DMS114 treated with DMSO at 0.1 percent for 48 hours (cell line): ENCODE results near the gene OR52R1.
"Not testable (repeated sequence)": the region's sequence is repeated elsewhere in the genome, so short reads cannot be mapped to it uniquely, and the experiment has no call there.

ENCODE experiments used
- DNase-seq: peaks from one replicate; lab custom pipeline; 2025; ENCODE audit not compliant: unreplicated experiment; lab: John Stamatoyannopoulos, UW

OR52R1 gene

DNA sequence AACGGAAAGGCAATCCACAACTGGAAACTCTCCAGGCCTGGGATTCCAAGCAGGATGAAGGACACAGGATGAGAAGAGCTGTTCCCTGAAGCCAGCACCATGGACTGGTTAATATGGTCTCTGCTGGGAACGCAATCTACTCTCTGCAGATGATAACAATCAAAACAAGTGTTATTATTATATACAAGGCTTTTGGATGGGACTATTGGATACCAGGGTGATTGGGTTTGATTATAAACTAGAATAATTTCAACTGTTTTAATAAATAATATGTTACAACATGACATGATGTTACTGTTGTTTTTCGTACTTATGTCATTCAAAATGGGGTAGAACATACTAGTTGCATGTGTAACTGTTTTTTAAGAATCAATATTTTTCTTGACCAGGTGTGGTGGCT, at the start of gene OR52R1:
Gene OR52R1, minus strand, starts transcription at position 101 of the 400 bp plus-strand sequence. Its CDS starts 0 bp downstream, at position 101.
- DNase-seq: no peak

GRCh38 chr11:4851033-4851432, 46.9 kb upstream of the OR52R1 start:
- DNase-seq: no peak

- DNase-seq: no peak
These were observed 44.8 kb upstream of the OR52R1 start, which contains the start of gene OR51S1 for GRCh38 chr11:4848908-4849532. Gene OR51S1, minus strand, starts transcription at chr11:4849208. Its CDS starts 0 bp downstream, at chr11:4849208.

DNA sequence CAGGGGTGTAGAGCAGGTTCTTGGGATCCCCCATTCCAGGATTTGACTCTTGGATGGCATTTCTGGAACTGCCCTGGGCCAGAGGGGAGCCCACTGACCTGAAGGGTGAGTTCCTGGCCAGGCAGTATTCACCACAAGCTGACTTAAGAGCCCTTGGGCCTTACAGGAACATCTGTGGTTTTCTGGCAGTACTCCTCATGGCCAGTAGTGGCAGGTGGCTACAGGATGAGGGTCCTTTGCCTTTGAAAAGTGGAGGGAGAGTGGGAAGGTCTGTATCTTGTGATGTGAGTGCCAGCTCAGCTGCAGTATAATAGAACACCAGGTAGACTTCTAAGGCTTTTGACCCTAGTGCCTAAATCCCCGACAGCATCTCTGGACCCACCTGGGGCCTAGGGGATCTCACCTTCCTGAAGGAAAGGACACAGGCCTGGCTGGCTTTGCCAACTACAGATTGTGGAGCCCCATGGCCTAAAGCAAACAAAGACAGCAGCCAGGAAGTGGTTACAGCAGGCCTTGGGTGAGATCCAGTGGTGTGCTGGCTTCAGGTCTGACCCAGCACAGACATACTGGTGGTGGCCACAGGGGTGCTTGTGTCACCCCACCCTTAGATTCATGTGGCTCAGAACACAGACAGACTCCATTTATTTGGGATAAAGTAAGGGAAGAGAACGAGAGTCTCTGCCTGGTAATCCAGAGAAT, 35.8 kb upstream of the OR52R1 start:
- no peak for DNase-seq

GRCh38 chr11:4830909-4831308, 26.7 kb upstream of the OR52R1 start:
- no peak for DNase-seq

- no peak for DNase-seq
These were observed 26.2 kb upstream of the OR52R1 start for GRCh38 chr11:4830346-4830745.

DNA sequence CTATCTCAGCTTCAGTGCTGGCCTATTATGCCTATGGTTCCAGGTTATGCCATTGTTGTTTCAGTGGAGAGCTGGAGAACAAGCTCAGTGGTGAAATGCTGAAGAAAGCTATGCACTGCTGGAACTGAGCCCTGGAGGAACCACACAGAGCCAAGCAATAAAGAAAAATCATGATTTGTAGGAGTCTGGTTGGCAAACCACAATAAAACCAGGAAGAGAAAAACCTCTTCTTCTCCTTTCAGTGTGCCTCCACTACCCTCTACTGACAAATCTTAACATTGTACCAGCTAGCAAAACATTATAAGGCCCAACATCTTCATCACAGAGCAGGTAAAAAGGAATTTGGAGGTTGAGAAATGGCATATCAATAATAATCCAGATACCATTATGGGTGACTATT, 22.2 kb upstream of the OR52R1 start:
- no peak for DNase-seq

DNA sequence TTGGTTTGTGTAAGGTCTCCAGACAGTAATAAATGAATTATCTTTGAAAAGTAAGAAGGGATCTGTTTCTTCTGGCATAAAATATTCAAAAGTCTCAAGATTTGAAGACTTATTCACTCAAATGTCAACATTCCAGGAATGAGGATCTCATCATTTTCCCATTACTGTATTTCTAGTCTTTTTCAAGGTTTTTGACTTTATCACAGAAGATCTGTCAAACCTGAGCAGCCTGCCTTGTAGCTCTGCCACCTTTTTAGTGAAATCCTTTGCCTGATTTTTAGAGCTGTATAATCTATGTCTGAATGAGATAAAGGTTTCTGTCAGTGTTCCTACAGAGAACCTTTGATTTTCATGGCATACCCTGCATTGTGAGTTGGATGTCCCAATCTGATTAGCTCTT, 21.0 kb upstream of the OR52R1 start:
- DNase-seq: no peak

DNA sequence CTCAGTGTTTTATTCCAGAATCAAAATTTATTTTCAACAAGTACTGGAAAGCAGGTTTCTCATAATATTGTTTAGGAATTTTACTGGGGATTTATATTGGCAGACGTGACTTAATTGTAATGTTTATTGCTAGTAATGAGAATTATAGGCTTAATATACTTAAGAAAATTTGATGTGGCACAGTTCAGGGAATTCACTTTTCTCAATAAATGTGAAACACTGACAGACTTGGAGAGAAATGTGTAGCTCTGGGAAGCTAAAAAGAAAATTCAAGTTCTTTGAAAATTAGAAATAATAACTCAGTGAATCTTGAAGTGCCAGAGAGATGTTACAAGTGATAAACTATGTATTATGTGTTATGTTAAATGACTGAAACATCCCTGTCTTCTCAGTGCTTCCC, 16.8 kb upstream of the OR52R1 start, which contains the start of gene OR51F2:
Gene OR51F2, plus strand, starts transcription at position 301 of the 400 bp plus-strand sequence. CDS start 101 bp downstream, outside the sequence.
- DNase-seq: no peak

DNA sequence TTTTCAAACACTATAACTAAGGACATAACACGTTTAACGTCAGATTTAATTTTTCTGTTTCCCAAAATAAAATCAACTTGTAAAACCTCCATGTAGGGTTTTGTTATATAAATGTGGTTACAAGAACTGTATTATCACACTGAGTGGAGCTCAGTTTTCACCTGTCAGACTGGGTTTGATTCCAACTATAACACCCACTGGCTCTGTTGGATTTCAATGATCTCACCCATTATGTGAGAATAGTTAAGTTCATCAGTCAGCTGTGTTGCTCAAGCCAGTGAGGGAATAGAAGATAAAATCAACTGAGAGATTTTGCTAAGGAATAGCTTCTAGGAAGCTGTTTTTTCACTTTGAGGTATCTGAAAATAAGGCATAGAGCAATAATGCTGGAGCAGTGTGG, 5.1 kb upstream of the OR52R1 start:
- no peak for DNase-seq

GRCh38 chr11:4808476-4808875, 4.3 kb upstream of the OR52R1 start:
- DNase-seq: no peak

GRCh38 chr11:4801316-4801715, 2.9 kb downstream of the OR52R1 start:
- DNase-seq: not testable (repeated sequence)

DNA sequence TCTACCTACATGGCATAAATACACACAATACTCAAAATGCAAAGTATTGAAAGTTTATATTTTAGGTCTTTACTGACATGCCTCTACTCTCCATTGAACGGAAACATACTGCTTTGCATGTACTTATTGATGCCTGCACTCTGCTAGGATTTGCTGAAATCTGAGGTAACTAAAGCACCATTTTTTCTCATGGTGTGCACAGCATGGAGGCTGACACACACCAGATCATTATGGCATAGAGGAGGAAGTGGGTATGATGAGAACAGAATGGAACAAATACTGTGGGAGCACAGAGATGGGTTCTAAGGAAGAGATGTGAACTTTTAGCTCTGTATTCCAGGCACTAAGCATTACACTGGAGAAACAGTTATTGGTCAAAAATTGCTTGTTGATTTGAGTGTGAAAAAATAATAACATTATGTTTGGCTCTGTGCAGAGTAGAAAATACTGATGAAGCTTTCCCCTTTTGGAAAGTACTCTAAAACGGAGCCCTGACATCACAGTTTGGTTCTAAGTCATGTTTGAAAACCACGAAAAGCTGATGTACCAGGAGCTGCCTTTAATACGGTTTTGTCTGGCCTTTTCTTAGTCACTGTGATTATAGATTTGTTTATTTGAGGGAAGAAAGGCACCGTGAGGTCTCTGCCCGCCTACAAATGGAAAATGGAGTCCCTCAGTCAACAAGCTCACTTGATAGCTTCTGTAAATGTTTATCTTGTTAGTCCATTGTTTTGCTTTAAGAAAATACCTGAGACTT, 5.6 kb downstream of the OR52R1 start:
- no peak for DNase-seq

- no peak for DNase-seq
These were observed 7.0 kb downstream of the OR52R1 start for GRCh38 chr11:4797206-4797605.

GRCh38 chr11:4782454-4782853, 21.7 kb downstream of the OR52R1 start:
- DNase-seq: no peak

- no peak for DNase-seq
These were observed 34.3 kb downstream of the OR52R1 start, which contains the start of gene OR51F1 for GRCh38 chr11:4769838-4770237. Gene OR51F1, minus strand, starts transcription at chr11:4769938. Its CDS starts 0 bp downstream, at chr11:4769938.

GRCh38 chr11:4768094-4768493, 36.1 kb downstream of the OR52R1 start:
- DNase-seq: no peak

DNA sequence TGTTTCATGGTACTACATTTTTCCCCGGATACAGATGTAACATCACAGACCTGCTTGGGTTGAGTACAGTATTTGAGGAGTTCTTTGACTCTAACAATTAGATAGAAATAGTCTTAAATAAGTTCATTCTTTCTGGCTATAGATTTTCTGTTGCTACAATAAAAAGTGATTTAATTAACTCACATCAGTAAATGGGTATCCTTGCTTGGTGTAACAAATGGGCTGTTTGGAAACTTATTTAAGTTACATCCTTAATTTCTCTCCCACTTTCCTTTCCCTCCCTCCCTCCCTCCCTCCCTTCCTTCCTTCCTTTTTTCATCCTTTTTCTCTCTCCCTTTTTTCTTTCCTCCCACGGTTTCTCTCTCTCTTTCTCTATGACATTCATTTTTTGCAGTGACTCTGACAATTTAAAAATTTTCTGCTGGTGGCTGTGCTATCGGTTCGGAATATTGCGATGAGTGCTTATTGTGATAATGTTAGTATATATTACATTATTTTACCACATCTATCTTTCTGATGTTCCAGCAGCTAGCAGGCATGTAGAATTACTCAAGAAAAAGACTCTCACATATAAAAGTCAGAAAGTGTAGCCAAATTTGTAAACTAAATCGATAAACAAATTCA, 37.6 kb downstream of the OR52R1 start:
- DNase-seq: no peak

DNA sequence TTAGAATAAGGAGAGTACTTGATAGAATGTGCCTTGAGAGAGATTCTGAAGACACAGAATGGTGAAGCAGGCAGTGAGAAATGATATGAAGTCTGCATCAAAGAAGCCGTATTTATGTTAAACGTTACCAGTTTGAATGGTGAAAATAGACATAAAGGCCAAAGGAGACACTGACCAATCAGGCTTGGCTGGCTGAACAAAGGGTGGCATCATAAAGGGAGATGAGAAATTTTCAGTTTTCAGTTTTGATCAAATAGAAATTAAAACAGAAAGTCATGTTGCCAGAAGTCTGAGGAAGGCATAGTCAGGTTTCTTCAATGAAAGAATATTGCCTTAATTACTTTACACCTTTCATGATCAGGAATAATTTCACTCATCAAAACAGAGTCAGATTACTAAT, 41.1 kb downstream of the OR52R1 start:
- DNase-seq: no peak
